HG03575 (cell line): ENCODE data around the gene EIF4E1B.

Source experiments
- ATAC-seq: cut with Tn5 transposase; IDR thresholded peaks from one replicate; pipeline ENCODE4 v1.9.1; 2021; ENCODE audit not compliant: unreplicated experiment, insufficient number of reproducible peaks, low FRiP score; ENCODE audit errors: extremely low read depth

Gene EIF4E1B

GRCh38 chr5:176642675-176643490 is 12.4 kb downstream of the EIF4E1B start:
- no peak for ATAC-seq

- ATAC-seq, result no peak
These were observed 13.2 kb downstream of the EIF4E1B start for GRCh38 chr5:176643491-176644219.

- ATAC-seq, result no peak
These were observed 13.8 kb downstream of the EIF4E1B start for GRCh38 chr5:176644294-176644693.

GRCh38 chr5:176644878-176645670 is 14.6 kb downstream of the EIF4E1B start:
- ATAC-seq, result no peak

GRCh38 chr5:176646049-176646706 is 15.7 kb downstream of the EIF4E1B start:
- ATAC-seq, result no peak

GRCh38 chr5:176646707-176647029 is 16.2 kb downstream of the EIF4E1B start:
- no peak for ATAC-seq

- peak; percentile 70 for ATAC-seq
These were observed 16.8 kb downstream of the EIF4E1B start, which contains the start of gene TSPAN17 for GRCh38 chr5:176647030-176647842. Gene TSPAN17, plus strand, starts transcription at chr5:176647484. Its CDS starts 132 bp downstream, at chr5:176647616.

- ATAC-seq, result no peak
These were observed 17.5 kb downstream of the EIF4E1B start for GRCh38 chr5:176647843-176648473.

GRCh38 chr5:176648474-176649194 is 18.2 kb downstream of the EIF4E1B start:
- no peak for ATAC-seq

- ATAC-seq, result no peak
These were observed 19.9 kb downstream of the EIF4E1B start for GRCh38 chr5:176650354-176650884.

GRCh38 chr5:176651472-176651980 is 21.1 kb downstream of the EIF4E1B start:
- no peak for ATAC-seq

- ATAC-seq, result no peak
These were observed 21.7 kb downstream of the EIF4E1B start for GRCh38 chr5:176652136-176652535.

- ATAC-seq, result no peak
These were observed 23.2 kb downstream of the EIF4E1B start for GRCh38 chr5:176653401-176654385.

GRCh38 chr5:176654856-176655255 is 24.4 kb downstream of the EIF4E1B start:
- ATAC-seq, result no peak

GRCh38 chr5:176656467-176656990 is 26.1 kb downstream of the EIF4E1B start:
- no peak for ATAC-seq
